Mucosa of gallbladder (tissue), 1 donor: ENCODE measurements around the gene USP7. TPM values are rescaled to one million over a fixed set of nuclear protein-coding genes. Genes with fewer than 3 reads are reported as not detected.

ENCODE experiments used
- DNase-seq: peaks from one replicate; pipeline ENCODE4 v3.0.0-alpha.2; 2020; ENCODE audit warnings: low spot score
- total RNA-seq: library from RNA; stranded (reverse); gene quantifications from one replicate; pipeline ENCODE4 v1.2.1, GENCODE V29; 2021
- donor health status: DM: no; HTN: no; CAD: no.

The USP7 gene
- total RNA-seq, 1 donor from 2014 or later = 108 TPM

DNA sequence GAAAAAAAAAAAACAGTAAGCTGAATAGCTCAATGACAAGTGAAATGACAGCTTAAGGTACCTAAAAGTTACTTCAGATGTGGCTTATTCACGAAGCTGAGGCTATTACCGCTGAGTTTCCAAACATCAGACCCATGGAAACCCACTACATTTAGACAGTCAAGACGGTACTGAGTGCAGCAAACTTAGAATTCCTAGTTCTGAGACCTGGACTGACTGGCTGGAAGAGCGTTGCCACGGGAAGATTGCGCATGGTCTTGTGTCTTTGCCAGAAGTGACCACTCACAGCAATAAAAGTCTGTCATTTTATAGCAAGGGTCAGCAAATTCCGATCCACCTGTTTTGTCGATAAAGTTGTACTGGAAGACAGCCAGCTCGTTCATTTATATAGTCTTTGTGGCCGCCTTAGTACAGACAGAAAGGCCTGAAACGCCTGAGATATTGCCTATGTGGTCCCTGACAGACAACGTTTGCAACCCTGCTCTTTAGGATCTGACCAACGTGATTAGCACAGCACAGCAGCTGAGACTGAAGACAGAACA, 62.3 kb downstream of the USP7 start:
- no peak for DNase-seq

DNA sequence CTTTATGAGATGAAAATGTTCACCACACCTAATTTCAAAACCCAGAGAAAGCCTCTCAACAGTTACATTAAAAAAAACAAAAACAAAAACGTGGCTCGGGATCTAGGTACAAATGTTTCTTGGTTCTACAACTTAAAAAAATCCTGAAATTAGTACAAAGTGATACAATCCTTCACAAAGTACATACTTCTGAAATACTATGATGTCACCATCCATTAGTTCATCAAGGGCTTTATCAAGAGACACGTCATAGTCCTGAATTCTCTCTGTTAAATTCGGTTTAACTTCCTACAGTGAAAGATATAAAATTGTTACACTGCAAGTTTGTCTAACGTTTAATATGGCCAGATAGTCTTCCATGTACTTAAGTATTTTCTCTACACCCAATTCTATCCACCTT, 63.4 kb downstream of the USP7 start:
- no peak for DNase-seq

DNA sequence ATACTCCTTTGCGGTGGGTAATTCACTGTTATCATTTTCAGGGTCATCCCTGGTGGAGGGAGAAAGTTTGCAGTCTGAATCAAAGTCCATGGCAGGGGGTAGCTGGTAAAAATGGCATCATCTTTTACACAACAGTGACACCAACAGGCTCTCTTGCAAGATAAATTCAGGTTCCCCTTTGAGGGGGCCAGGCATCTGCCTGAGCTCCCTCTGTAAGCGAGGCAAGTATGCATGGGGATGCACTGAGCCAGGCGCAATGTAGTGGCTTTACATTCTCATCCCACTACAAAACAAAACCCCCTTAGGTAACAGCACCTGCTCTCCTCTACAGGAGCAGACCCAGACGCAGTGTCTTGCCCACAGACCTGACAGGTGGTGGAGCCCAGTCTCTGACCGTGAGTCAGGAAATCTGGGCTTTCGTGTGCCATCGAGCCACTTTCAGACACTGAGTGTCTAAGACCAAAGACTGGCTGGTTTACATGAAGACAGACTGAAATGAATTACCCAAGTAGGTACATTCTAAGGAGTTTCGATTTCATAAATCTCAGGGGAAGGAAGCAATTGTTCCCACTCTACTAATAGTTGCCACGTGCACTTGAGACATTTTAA, 63.9 kb downstream of the USP7 start:
- no peak for DNase-seq

DNA sequence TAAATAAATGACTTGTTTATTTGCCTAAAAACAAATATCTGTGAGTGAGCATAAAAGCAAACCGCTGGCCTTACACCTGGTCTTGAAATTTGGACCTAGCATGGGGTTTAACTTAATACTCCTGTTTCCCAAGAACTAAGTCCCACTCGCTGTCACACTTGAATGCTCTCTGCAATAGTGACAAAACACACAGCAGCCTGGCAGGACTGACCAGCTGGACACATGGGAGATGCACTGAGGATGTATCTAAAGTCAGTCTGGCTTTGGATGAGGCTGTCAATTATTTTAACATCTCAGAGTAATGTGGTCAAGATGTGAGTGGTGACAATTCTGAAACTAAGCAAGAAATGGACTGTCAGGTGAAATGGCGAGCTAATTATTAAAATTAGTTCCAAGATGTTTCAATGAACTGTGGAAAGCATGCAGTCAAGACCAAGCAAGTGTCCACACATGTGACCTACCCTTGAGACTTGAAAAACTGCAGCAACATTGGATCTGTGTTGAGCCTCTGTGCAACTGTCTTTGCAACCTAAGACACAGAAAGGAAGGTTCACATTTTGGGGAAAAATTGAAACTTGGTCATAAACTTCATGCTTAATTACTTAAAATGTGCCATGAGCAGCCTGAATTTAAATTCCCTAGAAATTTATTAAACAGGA, 64.9 kb downstream of the USP7 start:
- no peak for DNase-seq

DNA sequence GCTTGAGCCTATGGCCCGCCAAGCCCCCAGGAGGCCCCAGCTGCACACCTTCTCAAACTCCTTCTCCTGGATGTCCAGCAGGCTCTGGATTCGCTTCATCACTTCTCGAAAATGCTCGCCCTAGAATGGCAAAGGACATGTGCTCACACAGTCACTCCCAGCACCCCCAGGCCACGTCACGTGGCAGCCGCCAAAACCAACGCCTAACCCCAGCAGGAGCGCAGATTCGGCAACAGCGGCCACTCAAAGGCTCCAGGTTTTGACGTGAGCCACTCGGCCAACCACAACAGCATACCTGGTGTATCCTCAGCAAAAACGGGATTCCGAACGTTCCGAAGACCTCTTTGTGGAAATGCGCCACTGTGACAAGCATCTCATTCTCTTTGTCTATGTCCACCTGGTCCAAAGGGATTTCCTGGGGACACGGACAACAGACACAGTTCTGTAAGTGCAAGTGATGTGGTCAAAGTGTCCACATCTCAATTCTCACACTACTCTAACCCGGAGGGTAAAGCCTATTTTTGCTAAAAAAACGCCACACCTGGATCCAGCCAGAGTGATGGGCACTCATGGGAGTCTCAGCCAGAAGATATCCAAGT, 68.9 kb downstream of the USP7 start:
- no peak for DNase-seq

DNA sequence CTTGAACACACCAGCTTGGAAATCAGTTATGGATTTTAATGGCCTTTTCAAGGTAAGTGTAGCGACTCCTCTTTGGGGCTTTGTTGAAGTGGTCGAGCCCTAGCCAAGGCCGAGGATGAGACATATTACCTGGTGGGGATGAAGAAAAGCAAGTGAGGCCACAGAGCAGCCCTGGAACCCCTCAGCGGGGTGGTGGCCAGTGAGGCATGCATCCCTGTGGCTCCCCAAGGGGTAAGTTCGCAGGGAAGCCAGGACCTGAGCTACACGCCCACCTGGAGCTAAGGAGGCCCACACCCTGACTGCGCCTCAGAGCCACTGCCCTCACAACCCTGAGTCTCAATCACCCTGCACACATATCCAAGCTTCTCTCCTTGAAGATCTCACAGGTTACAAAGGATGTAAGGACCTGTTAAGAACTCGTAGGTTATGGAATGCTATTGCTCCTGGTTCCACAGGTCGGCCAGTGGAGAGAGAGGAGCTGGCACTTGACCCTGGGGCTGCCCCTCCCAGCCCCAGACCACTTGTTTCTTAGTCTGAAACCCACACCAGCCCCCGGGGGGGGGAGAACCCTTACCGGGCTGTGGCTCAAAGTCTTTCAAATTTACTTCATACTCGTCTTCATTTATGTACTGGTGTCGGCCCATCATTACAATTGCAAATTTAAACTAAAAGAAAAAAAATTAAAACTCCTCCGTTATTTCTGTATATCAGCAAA, 69.6 kb downstream of the USP7 start:
- DNase-seq = no peak

DNA sequence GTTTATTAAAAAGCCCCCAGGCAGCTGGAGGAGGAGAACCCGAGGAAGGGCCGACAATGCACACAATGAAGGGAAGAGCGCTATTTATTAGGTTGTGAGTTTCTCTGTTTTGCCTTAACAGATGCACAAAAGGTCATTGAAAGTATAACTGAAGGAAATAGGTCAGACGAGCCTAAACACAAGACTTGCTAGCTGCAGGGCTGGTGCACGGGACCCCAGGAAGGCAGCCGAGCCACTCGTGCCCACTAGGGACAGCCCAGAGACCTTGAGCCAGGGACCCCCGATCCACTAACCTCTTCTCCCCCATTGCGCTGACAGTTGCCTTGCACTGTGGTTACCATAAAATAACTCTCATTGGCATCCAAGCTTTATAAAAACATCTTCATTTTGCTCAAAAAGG, 70.3 kb downstream of the USP7 start:
- DNase-seq = no peak

DNA sequence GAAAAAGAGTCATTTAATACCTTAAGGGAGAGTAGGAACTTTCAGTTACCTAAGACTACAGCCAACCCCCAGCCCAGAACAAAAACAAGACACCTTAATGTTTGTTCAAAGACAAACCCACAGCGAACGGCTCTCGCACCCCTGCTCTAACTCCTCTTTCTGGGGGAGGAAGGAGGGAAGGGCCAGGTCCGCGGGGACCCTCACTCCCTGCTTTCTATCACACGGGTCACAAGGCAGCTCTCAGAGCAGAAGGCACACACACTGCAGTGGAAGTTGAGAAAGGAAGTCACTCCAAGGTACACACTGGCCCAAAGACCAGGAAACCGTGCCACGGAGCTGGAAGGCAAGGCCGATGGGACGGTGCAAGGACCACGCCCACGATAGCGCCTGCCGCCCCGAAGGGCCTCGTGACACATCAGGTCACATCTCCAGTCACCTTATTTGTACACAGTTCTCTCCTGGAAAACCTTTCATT, 71.6 kb downstream of the USP7 start:
- no peak for DNase-seq

DNA sequence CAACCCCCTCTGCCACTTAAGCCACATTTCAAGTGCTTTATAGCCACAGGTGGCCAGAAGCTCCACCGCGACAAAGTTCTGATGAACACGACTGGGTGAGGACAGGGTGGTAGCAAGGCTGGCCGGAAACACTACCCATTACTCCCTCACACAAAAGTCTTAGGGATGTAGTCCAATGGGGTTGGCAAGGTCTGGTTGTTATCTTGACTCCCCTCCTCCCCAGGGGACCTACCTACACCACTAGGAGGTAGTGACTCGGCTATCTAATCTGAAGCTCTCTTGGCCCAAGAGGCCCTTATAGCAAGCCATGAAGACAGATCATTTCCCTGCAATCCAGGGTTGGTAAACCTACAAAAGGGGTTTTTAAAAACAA, 73.2 kb downstream of the USP7 start:
- DNase-seq = no peak

DNA sequence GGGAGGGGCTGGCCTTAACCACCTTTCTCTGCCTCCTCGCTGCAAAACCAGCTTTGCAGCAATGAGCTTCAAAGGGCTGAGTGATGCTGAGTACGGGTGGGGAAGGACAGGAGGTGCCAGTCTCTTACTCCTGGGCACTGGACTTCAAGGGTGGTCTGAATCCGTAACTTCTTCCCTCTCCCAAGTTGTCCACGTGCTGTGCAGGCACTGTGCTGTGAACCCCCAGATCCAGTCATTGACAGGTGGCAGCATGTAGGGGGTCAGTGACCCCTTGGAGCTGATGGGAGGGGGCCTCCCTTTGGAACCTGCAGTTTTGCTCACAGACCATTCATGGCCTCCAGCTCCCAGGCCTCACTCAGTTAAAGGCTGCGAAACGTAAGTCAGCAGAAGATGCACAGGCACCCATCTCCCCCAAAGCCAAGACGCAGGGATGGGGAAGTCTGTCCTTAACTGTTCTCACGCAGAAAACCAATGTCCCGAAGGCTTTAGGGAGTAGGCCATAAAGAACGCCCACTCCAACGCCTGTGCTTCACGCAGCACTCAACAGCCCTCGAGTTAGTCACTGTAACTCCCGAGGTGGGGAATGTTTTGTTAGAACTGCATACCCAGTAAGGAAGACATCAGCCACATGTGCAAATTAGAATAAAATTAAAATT, 73.7 kb downstream of the USP7 start:
- DNase-seq = no peak

DNA sequence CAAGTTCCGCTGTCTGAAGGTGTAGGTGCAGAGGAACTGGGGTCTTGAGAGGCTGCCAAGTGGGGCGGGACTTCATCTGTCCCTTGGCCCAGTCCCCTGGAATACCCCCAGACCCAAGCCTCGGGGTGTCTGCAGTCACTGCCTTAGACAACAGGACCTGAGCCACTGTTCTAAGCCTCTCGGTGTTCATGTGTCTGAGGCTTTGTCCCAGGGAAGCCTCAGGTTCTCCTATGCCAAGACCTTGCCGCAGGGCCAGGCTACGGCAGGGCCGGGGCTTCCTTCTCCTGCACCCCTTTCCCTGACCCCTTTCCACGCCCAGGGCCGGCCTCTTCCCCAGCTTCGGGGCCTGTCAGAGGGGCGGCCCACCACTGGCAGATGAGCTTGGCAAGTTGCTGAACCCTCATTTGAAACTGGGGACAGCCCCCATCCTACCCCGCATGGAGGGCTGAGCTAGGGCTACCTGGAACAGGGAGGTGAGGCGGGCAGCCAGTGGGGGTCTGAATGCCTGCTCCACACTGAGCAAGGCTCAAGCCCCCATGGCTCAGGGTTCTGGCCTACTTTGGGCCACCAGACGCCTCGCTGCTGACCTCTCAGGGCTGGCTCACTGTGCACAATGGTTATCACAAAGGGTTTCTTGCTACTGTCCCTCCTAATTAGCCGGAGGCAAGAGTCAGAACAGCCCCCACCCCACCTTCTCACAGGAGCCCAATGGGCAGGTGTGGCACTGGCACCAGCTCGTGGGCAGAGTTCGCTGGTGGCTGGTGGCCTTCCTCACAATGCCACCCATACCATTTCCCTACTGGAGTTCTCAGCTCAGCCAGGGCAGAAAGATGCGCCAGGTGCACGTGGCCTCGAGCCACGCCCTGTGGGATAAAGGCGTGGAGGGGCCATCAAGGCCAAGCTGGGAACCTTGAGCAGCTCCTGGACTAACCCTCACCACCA, 74.5 kb downstream of the USP7 start:
- no peak for DNase-seq

DNA sequence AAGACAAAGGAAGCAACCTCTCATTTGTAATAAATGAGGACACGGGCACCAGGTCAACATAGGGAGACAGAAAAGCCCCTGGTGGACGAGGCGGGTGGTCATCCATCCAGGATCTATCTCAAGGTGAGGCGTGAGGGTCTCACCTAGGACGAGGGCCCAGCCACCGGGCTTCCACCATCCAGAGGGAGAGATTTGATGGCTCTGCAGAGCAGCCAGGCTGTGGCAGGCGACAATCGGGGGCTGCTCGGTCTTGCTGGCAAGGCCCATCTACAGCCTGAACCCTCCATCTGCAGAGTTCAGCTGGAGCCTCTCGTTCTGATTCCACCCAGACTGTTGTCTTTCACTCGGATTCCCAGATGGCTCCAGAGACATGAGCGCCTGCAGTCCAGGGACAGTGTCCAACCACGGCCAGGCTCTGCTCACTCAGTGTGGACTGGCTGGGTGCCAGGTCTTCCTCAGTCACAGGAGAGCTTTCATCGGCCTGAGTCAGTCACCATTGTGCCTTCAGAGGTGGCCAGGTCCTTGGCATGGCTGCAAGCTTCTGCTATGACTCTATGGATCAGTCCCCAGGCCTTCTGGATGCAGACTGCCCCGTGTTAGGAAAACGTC, 75.7 kb downstream of the USP7 start:
- DNase-seq = no peak

DNA sequence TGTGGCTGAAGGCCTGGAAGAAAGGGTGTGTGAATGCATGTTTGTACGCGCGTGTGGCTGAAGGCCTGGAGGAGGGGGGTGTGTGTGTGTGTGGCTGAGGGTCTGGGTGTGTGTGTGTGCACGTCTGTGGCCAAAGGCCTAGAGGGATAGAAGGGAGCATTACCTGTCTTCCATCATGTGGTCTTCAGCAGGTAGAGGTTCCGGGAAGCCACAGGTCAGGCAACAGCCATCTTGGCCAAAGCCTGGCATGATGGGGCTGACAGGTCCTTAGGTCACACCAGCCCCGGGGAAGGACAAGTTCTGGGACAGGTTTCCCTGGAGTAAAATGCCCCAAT, 76.3 kb downstream of the USP7 start:
- no peak for DNase-seq

DNA sequence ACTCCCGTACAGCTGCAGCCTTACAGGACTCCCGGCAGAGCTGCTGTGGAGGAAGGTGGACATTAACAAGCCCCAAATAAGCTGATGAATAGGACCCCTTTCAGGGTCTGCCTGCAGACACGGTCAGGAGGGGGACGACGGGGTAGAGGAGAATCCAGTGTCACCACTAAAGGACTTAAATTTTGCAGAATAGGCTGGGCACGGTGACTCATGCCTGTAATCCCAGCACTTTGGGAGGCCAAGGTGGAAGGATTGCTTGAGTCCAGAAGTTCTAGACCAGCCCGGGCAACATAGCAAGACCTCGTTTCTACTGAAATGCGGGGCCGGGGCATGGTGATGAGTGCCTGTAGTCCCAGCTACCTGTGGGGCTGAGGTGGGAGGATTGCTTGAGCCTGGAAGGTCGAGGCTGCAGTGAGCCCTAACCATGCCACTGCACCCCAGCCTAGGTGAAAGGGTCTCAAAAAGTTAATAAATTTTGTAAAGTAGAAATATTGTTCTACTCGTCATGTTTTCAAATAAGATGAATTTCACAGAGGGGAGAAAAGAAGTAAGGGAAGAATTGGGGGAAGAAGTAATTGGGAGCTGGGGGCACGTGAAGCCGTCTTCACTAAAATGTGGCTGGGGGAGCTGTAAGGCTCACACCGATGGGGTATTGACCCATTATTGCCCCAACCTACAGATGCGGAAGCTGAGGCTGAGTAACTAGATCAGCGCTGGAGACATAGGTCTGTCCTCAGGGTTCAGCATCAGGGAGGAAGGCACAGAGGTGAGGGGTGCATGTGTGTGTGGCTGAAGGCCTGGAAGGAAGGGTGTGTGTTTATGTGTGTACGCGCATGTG, 76.9 kb downstream of the USP7 start:
- DNase-seq = no peak

DNA sequence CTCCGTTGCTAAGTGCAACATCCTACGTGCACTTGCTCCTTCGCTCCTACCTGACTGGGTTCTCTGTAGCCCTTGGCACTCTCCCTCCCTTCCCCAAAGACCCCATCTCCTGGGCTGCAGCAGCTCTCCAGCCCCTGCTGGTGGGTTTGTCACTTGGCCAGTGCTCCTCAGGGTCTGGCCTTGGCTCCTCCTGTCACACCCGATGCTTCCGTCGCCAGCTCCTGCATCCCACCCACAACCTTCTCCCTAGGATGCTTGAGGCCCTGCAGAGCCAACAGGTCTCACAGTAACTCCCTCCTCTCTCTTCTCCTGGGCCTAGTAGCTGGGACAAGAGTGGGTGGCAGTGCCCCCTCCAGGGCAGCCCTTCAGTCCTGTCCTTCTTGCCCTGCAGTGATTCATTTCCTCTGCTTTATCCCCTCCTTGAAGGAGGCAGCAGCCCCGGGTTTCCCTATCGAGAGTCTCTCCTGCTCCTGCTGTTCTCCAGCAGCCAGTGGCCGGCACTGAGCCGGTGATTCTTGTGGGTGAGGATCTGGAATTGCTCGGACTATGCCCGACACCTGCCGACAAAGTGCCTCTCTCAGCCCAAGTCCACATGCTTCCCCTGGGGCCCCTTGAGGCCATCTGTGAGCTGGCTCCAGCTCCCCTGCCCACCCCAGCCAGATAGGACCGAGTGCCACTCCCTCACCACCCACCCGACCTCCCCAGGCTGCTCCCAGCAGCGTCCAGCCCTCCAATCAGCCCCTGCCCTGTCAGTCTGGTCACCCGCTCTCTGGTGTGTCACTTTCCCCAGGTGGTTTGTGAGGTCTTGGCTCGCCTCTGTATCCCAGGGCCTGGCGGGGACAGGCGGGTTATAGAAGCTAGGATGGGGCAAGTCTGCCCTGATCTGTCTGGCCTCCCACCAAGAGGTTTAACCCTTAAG, 77.8 kb downstream of the USP7 start:
- DNase-seq = no peak

DNA sequence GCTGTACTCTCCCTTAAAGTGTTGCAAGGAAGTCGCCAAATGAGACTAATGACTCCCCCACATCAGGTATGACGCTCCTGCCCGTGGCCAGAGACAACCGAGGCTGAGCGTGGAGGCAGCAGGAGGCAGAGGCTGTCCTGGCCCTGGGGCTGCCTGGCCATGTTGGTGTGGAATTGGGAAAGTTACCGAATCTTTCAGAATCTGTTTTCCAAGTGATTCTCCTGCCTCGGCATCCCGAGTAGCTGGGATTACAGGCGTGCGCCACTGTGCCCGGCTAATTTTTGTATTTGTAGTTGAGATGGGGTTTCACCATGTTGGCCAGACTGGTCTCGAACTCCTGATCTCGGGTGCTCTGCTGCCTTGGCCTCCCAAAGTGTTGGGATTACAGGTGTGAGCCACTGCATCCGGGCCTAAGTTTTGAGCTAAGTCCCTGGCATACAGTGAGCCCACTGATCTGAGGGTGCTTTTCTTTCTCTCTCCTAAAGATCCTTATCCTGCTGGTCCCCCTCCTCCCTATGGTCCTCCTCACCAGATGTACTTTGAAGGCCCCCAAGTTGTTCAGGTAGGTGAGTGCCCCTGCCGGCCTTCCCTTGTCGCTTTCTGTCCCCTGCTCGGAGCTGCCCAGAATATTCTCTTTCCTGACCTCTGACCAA, 80.9 kb downstream of the USP7 start:
- DNase-seq = no peak

DNA sequence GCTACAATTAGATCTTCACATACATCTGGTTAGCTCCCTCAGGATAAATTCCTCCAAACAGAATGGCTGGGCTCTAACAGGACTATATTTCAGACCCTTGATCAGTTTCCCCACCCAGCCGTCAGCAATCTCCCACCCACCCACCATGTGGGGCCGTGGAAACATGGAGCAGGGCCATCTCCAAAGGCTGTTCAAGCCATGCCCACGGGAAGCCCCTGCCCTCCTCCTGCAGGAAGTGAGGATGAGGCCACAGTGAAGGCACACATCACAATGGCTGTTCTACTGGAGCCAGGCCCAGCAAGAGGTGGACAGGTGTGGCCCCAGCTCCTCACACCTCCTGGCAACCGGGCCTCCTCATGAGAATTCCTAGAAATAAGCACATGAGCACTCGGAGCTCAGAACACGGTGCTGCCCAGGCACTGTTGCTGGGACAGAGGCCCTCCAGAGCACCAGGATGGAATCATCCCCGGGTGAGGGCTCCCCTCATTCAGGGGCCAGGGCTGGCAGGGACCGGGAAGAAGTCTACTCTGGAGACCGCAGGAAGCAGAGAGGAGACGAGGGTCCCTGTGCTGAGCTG, 81.6 kb downstream of the USP7 start, which contains the start of gene LITAFD:
LITAFD (plus strand) TSS at position 311 of the 577 bp plus-strand sequence. CDS start 2,005 bp downstream, outside the sequence.
- no peak for DNase-seq
